IPS-18a (cell line): Measurements from ENCODE around the gene SAFB.

ENCODE experiments used
- H3K27ac ChIP-seq: one replicate; pipeline ENCODE4 v1.5.1; 2013; ENCODE audit warnings: low read length
- H3K27me3 ChIP-seq: one replicate; pipeline ENCODE4 v1.6.1; 2013; ENCODE audit warnings: mild to moderate bottlenecking, low read length; ENCODE audit not compliant: control insufficient read depth, insufficient read depth
- H3K36me3 ChIP-seq: one replicate; pipeline ENCODE4 v1.6.1; 2013; ENCODE audit warnings: low read depth, low read length; ENCODE audit not compliant: control insufficient read depth
- H3K4me1 ChIP-seq: one replicate; pipeline ENCODE4 v1.6.1; 2013; ENCODE audit warnings: low read depth, low read length; ENCODE audit not compliant: control insufficient read depth
- H3K4me3 ChIP-seq: one replicate; pipeline ENCODE4 v1.5.1; 2013; ENCODE audit warnings: low read length
- H3K9ac ChIP-seq: one replicate; pipeline ENCODE4 v1.6.1; 2013; ENCODE audit warnings: mild to moderate bottlenecking, low read length, moderate library complexity
- H3K9me3 ChIP-seq: one replicate; pipeline ENCODE4 v1.6.1; 2013; ENCODE audit warnings: low read depth, low read length; ENCODE audit not compliant: control insufficient read depth

SAFB gene

DNA sequence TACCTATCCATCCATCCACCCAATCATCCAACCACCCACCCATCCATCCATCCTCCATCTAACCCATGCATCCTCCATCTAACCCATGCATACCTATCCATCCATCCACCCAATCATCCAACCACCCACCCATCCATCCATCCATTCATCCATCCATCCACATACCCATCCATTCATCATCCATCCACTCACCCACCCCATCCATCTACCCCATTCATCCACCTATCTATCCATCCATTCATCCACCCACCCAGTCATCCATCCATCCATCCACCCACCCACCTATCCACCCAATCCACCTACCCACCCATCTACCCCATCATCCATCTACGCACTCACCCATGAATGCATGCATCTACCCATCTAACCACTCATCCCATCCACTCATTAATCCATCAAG lies 50.9 kb downstream of the SAFB start:
- Histone ChIP-seq H3K27me3 (no peaks in the 10 kb centered on the region), H3K4me1 (no peaks in the 10 kb centered on the region), H3K9ac (no peak overlapping the region), H3K27ac (no peak overlapping the region), H3K4me3 (no peak overlapping the region), H3K36me3 (peaks cover 12% of the 10 kb centered on the region), H3K9me3 (no peaks in the 10 kb centered on the region)

DNA sequence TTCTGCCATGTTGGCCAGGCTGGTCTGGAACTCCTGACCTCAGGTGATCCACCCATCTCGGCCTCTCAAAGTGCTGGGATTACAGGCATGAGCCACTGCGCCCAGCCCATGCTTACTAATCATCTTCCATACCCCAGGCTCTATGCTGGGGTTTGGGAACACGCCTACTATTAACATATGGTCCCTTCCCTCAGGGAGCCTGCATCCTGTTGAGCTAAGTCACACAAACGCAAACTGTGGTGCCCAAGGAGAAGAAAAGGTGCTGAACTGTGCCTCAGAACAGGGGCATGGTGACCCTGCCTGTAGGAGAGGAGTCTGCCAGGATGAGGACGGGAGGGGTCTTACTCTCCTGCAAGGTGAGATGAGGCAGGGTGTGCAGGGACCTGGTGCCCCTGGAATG lies 51.8 kb downstream of the SAFB start:
- H3K27ac ChIP-seq, result no peak overlapping the region
- H3K9ac ChIP-seq, result no peak overlapping the region
- H3K9me3 ChIP-seq, result no peaks in the 10 kb centered on the region
- no peaks in the 10 kb centered on the region for H3K4me1 ChIP-seq
- no peak overlapping the region for H3K4me3 ChIP-seq
- H3K27me3 ChIP-seq, result no peaks in the 10 kb centered on the region
- H3K36me3 ChIP-seq, result peaks cover 4% of the 10 kb centered on the region

DNA sequence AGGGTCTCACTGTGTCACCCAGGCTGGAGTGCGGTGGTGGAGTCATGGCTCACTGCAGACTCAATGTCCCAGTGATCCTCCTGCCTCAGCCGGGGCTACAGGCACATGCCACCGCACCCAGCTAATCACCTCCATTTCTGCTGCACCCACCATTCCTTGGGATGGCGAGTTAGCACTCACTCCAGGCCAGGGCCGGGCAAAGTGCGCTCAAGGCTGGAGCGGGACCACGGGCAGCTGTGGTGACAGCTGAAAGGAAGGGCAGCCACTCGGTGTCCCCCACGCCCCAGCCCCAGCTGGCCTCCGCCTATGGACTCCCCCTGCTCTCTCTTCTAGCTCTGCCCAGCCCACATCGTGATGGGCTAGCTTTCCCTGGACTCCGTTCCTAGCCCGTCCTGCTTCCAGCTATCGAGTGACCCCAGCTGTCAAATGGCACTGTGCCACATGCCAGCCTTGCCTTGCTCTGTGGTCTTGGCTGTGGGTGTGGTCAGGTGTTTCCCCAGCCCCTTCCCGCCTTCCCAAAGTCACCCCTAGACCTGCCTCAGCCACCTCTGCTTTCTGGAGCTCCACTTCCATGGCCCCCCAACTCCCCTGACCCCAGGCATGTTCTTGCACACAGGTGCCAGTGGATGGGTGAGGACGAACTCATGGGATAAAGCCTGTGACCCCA lies 53.4 kb downstream of the SAFB start:
- H3K27me3 ChIP-seq, result no peaks in the 10 kb centered on the region
- H3K9me3 ChIP-seq, result no peaks in the 10 kb centered on the region
- H3K36me3 ChIP-seq, result no peaks in the 10 kb centered on the region
- no peak overlapping the region for H3K9ac ChIP-seq
- H3K4me3 ChIP-seq, result no peak overlapping the region
- H3K4me1 ChIP-seq, result no peaks in the 10 kb centered on the region
- no peak overlapping the region for H3K27ac ChIP-seq

DNA sequence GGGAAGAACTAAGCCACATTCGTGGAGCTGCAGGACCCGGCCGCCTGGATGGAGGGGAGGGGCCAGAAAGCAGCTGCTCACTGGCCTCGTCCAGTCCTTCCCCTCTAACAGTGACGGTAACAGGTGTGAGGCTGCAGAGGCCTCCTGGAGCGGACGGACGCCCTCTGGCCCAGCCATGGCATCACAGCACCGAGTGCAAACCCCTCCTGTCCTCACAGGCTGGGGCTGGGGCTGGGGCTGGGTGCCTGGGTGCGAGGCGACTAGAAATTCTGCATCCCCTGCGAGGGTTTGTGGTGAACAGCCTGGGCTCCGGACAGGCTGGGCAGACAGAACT lies 53.9 kb downstream of the SAFB start:
- H3K4me1 ChIP-seq, result no peaks in the 10 kb centered on the region
- no peaks in the 10 kb centered on the region for H3K9me3 ChIP-seq
- no peak overlapping the region for H3K4me3 ChIP-seq
- H3K36me3 ChIP-seq, result no peaks in the 10 kb centered on the region
- no peak overlapping the region for H3K27ac ChIP-seq
- no peak overlapping the region for H3K9ac ChIP-seq
- H3K27me3 ChIP-seq, result no peaks in the 10 kb centered on the region

DNA sequence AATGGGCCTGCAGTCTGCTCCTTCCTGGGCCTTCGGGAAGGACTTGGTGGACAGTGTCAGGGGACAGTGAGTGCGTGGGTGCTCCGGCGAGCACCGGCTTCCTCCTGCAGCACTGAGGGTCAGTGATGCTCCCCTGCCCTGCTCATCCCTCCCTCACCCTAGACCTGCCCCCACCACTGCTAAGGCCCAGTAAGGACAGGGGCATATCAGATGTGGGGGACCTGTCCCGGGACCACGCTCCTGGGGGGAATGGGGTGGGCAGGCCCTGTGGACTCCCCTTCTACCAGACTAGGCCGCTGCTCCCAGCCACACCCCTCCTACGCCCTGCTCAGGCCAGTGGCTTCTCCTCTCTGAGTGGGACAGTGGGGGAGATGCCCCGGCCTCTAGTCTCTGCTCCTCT lies 54.3 kb downstream of the SAFB start:
- H3K4me1 ChIP-seq, result no peaks in the 10 kb centered on the region
- no peak overlapping the region for H3K9ac ChIP-seq
- no peaks in the 10 kb centered on the region for H3K36me3 ChIP-seq

DNA sequence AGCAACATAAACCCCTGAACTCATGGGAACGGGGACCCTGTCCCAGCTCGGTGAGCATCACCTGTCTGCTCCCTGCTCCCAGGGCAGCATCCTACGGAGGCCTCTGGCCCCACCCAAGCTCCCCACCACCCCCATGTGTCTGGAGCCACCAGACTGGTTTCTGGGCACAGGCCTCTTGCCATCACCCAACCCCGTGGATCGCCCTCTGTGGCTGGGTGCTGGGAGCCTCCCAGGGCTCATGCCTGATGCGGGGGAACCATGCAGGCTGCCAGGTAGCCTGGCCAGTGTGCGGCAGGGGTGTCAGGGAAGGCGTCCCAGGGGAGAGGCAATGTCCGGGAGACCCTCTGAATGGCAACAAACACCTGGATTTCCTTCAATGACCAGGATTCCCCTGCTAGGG lies 54.7 kb downstream of the SAFB start:
- Histone ChIP-seq H3K27me3 (no peaks in the 10 kb centered on the region), H3K9me3 (no peaks in the 10 kb centered on the region), H3K36me3 (no peaks in the 10 kb centered on the region), H3K4me1 (no peaks in the 10 kb centered on the region), H3K27ac (no peak overlapping the region), H3K9ac (no peak overlapping the region), H3K4me3 (no peak overlapping the region)

More for the DNA sequence above, 54.3 kb downstream of the SAFB start:
- Histone ChIP-seq H3K27ac (no peak overlapping the region), H3K9me3 (no peaks in the 10 kb centered on the region), H3K4me3 (no peak overlapping the region), H3K27me3 (no peaks in the 10 kb centered on the region)

DNA sequence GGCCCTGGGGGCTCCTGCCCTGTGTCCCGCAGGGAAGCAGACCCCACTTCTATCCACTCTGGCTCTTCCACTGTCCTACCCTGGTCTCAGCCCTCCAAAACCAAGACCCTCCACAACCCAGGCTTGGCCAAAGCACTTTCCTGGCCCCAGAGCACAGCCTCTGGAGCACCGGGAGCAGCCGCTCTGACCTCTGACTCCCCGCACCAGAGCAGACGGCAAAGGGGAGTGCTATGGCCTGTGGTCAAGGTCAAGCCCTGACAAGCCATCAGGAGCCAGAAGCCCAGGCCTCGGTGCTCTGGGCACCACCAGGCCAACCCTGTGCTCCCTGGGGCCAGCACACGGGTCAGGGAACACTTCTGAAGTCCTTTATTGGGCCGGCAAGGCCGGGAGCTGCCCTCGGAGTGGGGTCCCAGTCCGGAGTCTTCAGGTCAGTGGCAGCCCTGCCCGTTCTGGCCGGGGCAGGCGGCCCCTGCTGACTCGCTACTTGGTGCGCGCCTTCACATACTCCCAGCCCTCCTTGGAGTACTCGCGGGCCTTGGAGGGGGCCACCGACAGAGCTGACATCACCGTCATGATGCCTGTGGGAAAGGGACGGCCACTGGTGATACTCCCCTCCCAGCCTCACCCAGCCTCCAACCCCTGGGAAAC lies 55.3 kb downstream of the SAFB start:
- Histone ChIP-seq H3K27ac (no peak overlapping the region), H3K4me3 (no peak overlapping the region), H3K9ac (no peak overlapping the region), H3K4me1 (no peaks in the 10 kb centered on the region), H3K9me3 (no peaks in the 10 kb centered on the region), H3K36me3 (no peaks in the 10 kb centered on the region), H3K27me3 (no peaks in the 10 kb centered on the region)

DNA sequence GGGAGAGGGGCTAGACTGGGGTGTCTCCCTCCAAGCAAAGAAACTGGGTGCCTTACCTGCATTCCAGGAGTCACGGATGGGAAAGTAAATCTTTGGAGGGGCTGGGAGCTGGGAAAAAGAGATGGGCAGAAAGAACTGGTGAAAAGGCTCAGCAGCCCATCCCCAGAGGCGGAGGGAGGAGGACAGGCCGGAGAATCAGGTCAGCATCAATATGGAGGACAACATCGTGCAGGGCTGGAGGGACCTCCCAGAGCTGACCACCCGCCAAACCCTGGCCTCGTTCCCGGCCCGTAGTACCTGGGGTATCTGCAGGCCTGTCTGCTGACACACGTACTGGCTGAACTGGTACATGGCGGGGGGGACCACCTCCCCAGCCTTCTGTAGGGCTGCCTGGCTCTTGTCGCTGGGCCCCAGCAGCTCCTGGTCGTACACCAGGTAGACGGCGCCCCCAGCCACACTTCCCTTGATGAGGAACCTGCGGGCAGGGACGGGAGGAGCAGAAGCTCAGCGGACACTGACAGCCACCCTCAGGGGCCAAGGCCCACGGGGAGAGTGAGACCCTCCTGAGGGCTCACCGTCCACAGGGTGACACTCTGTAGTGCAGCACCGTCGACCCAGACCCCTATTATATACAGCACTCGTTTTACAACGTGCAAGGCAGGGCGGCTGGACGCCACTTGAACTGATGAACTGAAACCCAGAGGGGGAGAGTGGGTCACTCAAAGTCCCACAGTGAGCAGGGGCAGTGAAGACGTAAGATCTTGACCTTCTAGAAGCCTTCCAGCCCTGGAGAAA lies 56.6 kb downstream of the SAFB start:
- Histone ChIP-seq H3K4me3 (peak overlapping the region; percentile 89), H3K27ac (no peak overlapping the region), H3K27me3 (no peaks in the 10 kb centered on the region), H3K36me3 (no peaks in the 10 kb centered on the region), H3K9me3 (no peaks in the 10 kb centered on the region), H3K9ac (peak overlapping the region; percentile 52), H3K4me1 (no peaks in the 10 kb centered on the region)

DNA sequence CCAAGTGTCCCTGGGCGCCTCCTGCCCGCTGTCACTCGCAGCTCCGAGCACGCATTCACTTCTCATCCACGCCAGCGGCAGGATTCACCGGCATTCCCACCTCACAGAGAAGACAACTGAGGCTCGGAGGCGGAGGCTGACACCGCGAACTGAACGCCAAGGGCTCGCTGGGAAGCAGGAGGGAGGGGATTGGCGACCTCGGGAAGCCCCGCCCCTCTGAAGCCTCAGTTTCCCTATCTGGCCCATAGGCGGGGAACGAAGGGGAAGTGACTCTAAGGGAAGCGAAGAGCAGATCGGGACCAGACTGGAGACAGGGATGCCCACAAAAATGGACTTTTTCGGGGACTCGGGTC lies 57.2 kb downstream of the SAFB start:
- Histone ChIP-seq H3K4me3 (peak overlapping the region; percentile 89), H3K27ac (no peak overlapping the region), H3K36me3 (no peaks in the 10 kb centered on the region), H3K27me3 (no peaks in the 10 kb centered on the region), H3K9ac (peak overlapping the region; percentile 52), H3K9me3 (no peaks in the 10 kb centered on the region), H3K4me1 (no peaks in the 10 kb centered on the region)

DNA sequence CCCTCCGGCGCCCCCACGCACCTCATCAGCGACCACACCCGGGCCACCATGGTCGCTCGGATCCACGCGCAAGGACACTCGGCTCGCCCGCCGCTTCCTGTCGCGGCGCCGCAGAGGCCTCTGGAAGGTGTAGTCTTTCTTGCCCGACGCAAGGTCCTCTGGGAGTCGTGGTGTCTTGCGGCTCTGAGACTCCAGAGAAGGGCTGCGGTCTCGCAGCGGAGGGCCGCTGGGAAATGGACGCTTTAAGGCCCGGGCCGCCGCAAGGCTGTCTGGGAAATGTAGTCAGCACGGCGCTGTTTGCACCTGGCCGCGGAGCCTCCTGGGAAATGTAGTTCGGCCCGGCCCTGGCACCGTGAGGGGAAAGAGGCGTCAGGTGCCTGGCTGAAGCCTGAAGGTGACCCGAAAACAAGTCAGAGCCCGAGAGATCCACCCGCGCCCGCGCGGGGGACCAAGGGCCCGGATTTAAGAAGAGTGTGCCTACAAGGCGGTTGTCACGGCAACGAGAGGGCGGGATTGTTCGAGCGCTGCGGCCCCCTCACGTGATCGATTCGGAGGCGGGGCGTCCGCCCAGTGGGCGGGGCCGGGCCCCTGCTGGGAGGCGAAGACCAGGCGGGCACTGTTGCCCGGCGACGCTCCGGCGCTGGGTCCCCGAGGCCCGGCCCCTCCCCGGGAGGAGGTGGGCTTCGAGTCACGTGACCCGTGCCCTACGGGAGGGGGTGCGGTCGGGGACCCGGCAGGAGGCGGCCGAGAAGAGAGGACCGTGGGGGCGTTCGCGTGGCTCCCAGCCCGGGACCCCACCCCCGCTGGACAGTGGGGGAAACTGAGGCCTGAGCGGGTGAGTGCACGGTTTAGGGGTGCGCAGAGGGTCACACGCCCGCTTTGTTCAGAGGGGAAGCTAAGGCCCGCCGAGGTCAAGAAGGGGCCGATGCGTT lies 57.8 kb downstream of the SAFB start, which contains the start of the genes HSD11B1L and MICOS13:
Gene HSD11B1L (plus strand): TSS at position 591 of the 932 bp plus-strand sequence. CDS start 3,806 bp downstream, outside the sequence.
Gene MICOS13 (minus strand): TSS at position 80 of the 932 bp plus-strand sequence. CDS start 30 bp downstream, at position 50.
- H3K9ac ChIP-seq, result peak within 1 kb of the TSS; percentile 52
- no peaks in the 10 kb centered on the region for H3K36me3 ChIP-seq
- H3K27me3 ChIP-seq, result no peaks in the 10 kb centered on the region
- H3K9me3 ChIP-seq, result no peaks in the 10 kb centered on the region
- no peaks in the 10 kb centered on the region for H3K4me1 ChIP-seq
- H3K4me3 ChIP-seq, result peak within 1 kb of the TSS; percentile 89
- H3K27ac ChIP-seq, result peak within 1 kb of the TSS; percentile 59
